CD8-positive, alpha-beta memory T cell (primary cell): ENCODE measurements around the gene TMEM132D. TPM values are rescaled to one million over a fixed set of nuclear protein-coding genes. Genes with fewer than 3 reads are reported as not detected.

ENCODE experiments used
- CTCF ChIA-PET: fragments of 350-600 bp; sonication (Branson Sonifier 250); formaldehyde crosslinking; loops from one replicate; lab custom pipeline; 2021; ENCODE audit warnings: antibody characterized with exemption; lab: Charles Lee
- POLR2A ChIA-PET: fragments of 350-600 bp; sonication (Branson Sonifier 250); formaldehyde crosslinking; loops from one replicate; lab custom pipeline; 2021; ENCODE audit warnings: antibody characterized with exemption; lab: Charles Lee
- DNase-seq, 5 donors: peaks; one replicate each; pipeline versions ENCODE4 v3.0.0 to v3.0.0-alpha.2; 2020 to 2022; ENCODE audit warnings: mixed read lengths in 1 of 5
- H3K27ac ChIP-seq: one replicate; pipeline ENCODE4 v1.7.0; 2013; ENCODE audit warnings: low read depth, mild to moderate bottlenecking, low read length, moderate library complexity
- H3K27me3 ChIP-seq: 2 replicates; pipeline ENCODE4 v1.7.0; 2013; ENCODE audit warnings: low read length, mild to moderate bottlenecking; ENCODE audit not compliant: insufficient read depth, poor library complexity, severe bottlenecking
- H3K36me3 ChIP-seq: 2 replicates; pipeline ENCODE4 v1.7.0; 2013; ENCODE audit warnings: mild to moderate bottlenecking, low read length, moderate library complexity; ENCODE audit not compliant: insufficient read depth
- H3K4me1 ChIP-seq: 2 replicates; pipeline ENCODE4 v1.7.0; 2013; ENCODE audit warnings: mild to moderate bottlenecking, low read length, moderate library complexity; ENCODE audit not compliant: insufficient read depth
- H3K4me3 ChIP-seq: 2 replicates; pipeline ENCODE4 v1.7.0; 2013; ENCODE audit warnings: mild to moderate bottlenecking, low read length
- H3K9me3 ChIP-seq: 2 replicates; pipeline ENCODE4 v1.7.0; 2013; ENCODE audit warnings: mild to moderate bottlenecking, low read length
- H3K27ac Mint-ChIP-seq, 8 donors: one replicate each; pipeline ENCODE4 v1.8.0; 2020 to 2021; ENCODE audit warnings: mixed read lengths in 8 of 8, mild to moderate bottlenecking in 6 of 8, inconsistent platforms in 3 of 8, moderate library complexity in 3 of 8
- H3K27me3 Mint-ChIP-seq, 2 donors: one replicate each; pipeline ENCODE4 v1.8.0; 2020 to 2021; ENCODE audit warnings: mixed read lengths in 2 of 2, mild to moderate bottlenecking in 1 of 2, moderate library complexity in 1 of 2
- H3K36me3 Mint-ChIP-seq, 3 donors: one replicate each; pipeline ENCODE4 v1.8.0; 2020 to 2021; ENCODE audit warnings: mixed read lengths in 3 of 3, inconsistent platforms in 1 of 3, mild to moderate bottlenecking in 1 of 3
- H3K4me1 Mint-ChIP-seq, 3 donors: one replicate each; pipeline ENCODE4 v1.8.0; 2020 to 2021; ENCODE audit warnings: mixed read lengths in 3 of 3, inconsistent platforms in 1 of 3, mild to moderate bottlenecking in 1 of 3
- H3K4me3 Mint-ChIP-seq, 7 donors: one replicate each; pipeline ENCODE4 v1.8.0; 2020 to 2021; ENCODE audit warnings: mixed read lengths in 7 of 7, mild to moderate bottlenecking in 6 of 7, moderate library complexity in 4 of 7, inconsistent platforms in 2 of 7
- H3K9me3 Mint-ChIP-seq, 5 donors: one replicate each; pipeline ENCODE4 v1.8.0; 2020 to 2022; ENCODE audit warnings: mixed read lengths in 5 of 5, mild to moderate bottlenecking in 3 of 5, moderate library complexity in 2 of 5, inconsistent platforms in 1 of 5
- polyA plus RNA-seq: library from polyadenylated mRNA; unstranded; fragments of 300-500 nt; fragmentation: Illumina TruSeq; gene quantifications from one replicate; pipeline ENCODE4 v1.2.3, GENCODE V29; 2021
- total RNA-seq, 2 experiments: library from RNA; stranded (reverse); gene quantifications; one replicate each; pipeline ENCODE4 v1.2.3, GENCODE V29; 2021

Gene TMEM132D
- total and polyA plus RNA-seq, 3 experiments from 2014 or later: not detected

GRCh38 chr12:129791396-129791795 is 112.4 kb downstream of the TMEM132D start:
- Histone ChIP-seq H3K27me3 (no peaks in the 10 kb centered on the region), H3K9me3 (no peaks in the 10 kb centered on the region), H3K27ac (no peak overlapping the region), H3K36me3 (no peaks in the 10 kb centered on the region), H3K4me1 (no peaks in the 10 kb centered on the region), H3K4me3 (no peak overlapping the region)
- no peaks in the 10 kb centered on the region for H3K4me1 Mint-ChIP-seq
- H3K27me3 Mint-ChIP-seq: no peaks in the 10 kb centered on the region
- no peak overlapping the region for H3K4me3 Mint-ChIP-seq
- peaks cover 0 to 11% (median 3%) of the 10 kb centered on the region in 5 donors for H3K9me3 Mint-ChIP-seq
- DNase-seq: no peak
- H3K36me3 Mint-ChIP-seq: no peaks in the 10 kb centered on the region
- ChIA-PET CTCF (no interaction called here), POLR2A (no interaction called here)
- H3K27ac Mint-ChIP-seq: no peak overlapping the region

- no peaks in the 10 kb centered on the region for H3K36me3 ChIP-seq
- Mint-ChIP-seq H3K4me3 (no peak overlapping the region), H3K27me3 (no peaks in the 10 kb centered on the region), H3K9me3 (peaks cover 0 to 13% (median 4%) of the 10 kb centered on the region in 5 donors), H3K27ac (no peak overlapping the region), H3K36me3 (no peaks in the 10 kb centered on the region), H3K4me1 (no peaks in the 10 kb centered on the region)
- no peaks in the 10 kb centered on the region for H3K4me1 ChIP-seq
- H3K27ac ChIP-seq: no peak overlapping the region
- no peaks in the 10 kb centered on the region for H3K9me3 ChIP-seq
- H3K27me3 ChIP-seq: no peaks in the 10 kb centered on the region
- ChIA-PET POLR2A (no interaction called here), CTCF (no interaction called here)
- no peak for DNase-seq
- H3K4me3 ChIP-seq: no peak overlapping the region
Measured at GRCh38 chr12:129790930-129791329, 112.9 kb downstream of the TMEM132D start.

DNA sequence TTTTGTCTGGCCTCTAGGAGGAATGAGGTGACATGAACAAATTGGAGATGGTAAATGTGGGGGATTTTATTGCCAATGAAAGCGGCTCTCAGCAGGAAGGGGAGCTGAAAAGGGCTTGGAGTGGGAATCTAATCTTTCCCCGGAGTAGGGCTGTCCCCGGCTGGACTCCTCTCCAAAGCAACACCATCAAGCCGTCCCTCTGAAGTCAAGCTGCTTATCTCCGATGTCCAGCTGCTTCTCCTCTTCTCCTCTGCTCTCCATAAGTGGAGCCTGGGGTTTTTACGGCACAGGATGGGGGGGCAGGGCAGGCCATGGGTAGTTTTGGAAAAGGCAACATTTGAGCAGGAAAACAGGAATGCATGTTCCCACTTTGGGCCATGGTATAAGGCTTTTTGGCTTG is 113.5 kb downstream of the TMEM132D start:
- Histone ChIP-seq H3K4me1 (no peaks in the 10 kb centered on the region), H3K9me3 (no peaks in the 10 kb centered on the region), H3K27me3 (no peaks in the 10 kb centered on the region), H3K27ac (no peak overlapping the region), H3K36me3 (no peaks in the 10 kb centered on the region), H3K4me3 (no peak overlapping the region)
- no peak overlapping the region for H3K27ac Mint-ChIP-seq
- no peaks in the 10 kb centered on the region for H3K4me1 Mint-ChIP-seq
- H3K9me3 Mint-ChIP-seq: peaks cover under 1 to 13% (median 6%) of the 10 kb centered on the region in 5 donors
- ChIA-PET CTCF (no interaction called here), POLR2A (no interaction called here)
- H3K4me3 Mint-ChIP-seq: no peak overlapping the region
- no peaks in the 10 kb centered on the region for H3K27me3 Mint-ChIP-seq
- H3K36me3 Mint-ChIP-seq: no peaks in the 10 kb centered on the region
- DNase-seq: no peak

DNA sequence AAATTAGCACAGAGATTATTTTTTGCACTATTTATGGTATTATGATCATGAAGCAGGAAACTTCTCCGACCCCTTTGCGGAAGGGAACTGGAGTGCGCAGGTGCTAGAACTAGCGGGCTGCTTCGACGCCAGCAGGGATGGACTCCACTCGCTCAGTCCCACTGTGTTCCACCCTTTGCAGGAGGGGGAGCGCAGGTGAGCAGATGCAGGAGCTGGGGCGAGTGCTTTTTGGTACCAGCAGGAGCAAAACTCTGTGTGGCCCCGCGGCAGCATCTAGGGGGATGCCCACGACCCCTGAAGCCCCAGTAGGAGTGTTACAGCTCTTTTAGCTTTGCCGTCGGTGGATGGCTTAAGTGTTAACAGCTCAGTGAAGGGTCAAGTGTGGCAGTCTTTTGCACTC is 113.9 kb downstream of the TMEM132D start:
- ChIA-PET CTCF (no interaction called here), POLR2A (no interaction called here)
- Mint-ChIP-seq H3K27me3 (no peaks in the 10 kb centered on the region), H3K36me3 (no peaks in the 10 kb centered on the region), H3K27ac (no peak overlapping the region), H3K4me1 (no peaks in the 10 kb centered on the region), H3K4me3 (no peak overlapping the region), H3K9me3 (peaks cover 3 to 13% (median 6%) of the 10 kb centered on the region in 5 donors)
- Histone ChIP-seq H3K27ac (no peak overlapping the region), H3K4me3 (no peak overlapping the region), H3K36me3 (no peaks in the 10 kb centered on the region), H3K27me3 (no peaks in the 10 kb centered on the region), H3K9me3 (no peaks in the 10 kb centered on the region), H3K4me1 (no peaks in the 10 kb centered on the region)
- no peak for DNase-seq

DNA sequence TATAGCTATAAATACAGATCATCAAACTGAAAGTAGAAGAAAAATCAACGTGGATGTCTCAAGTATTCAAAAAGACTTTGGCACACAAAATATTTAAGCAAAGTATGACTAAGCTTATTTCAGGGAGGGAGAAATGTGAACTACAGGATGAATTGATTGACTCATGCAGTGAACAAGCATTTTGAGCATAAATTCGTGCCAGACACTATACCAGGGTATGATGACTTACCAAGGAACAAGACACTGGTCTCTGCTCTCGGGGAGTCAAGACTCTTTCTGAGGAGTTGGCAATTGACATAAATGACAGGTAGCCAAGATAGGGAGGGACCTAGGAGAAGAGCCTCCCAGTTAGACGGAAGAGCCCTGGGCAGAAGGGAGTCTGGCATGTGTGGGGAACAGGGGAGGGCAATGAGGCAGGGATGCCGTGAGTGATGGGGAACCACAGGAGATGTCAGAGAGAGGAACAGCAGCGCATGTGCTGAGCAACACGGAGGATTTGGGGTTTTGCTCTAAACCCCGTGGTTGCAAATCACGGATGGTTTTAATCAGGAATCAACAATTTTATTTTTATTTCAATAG is 115.2 kb downstream of the TMEM132D start:
- ChIA-PET CTCF (no interaction called here), POLR2A (no interaction called here)
- Histone ChIP-seq H3K27ac (no peak overlapping the region), H3K9me3 (no peaks in the 10 kb centered on the region), H3K4me3 (no peak overlapping the region), H3K27me3 (no peaks in the 10 kb centered on the region), H3K4me1 (no peaks in the 10 kb centered on the region), H3K36me3 (no peaks in the 10 kb centered on the region)
- H3K4me1 Mint-ChIP-seq: no peaks in the 10 kb centered on the region
- H3K27me3 Mint-ChIP-seq: no peaks in the 10 kb centered on the region
- no peak overlapping the region for H3K4me3 Mint-ChIP-seq
- no peaks in the 10 kb centered on the region for H3K36me3 Mint-ChIP-seq
- peaks cover 3 to 13% (median 6%) of the 10 kb centered on the region in 5 donors for H3K9me3 Mint-ChIP-seq
- H3K27ac Mint-ChIP-seq: no peak overlapping the region
- DNase-seq: no peak

- Histone ChIP-seq H3K27ac (no peak overlapping the region), H3K36me3 (no peaks in the 10 kb centered on the region), H3K27me3 (no peaks in the 10 kb centered on the region), H3K9me3 (no peaks in the 10 kb centered on the region), H3K4me1 (no peaks in the 10 kb centered on the region), H3K4me3 (no peak overlapping the region)
- POLR2A ChIA-PET: no interaction called here
- Mint-ChIP-seq H3K9me3 (peaks cover 0 to 6% (median 2%) of the 10 kb centered on the region in 5 donors), H3K4me3 (no peak overlapping the region), H3K27me3 (no peaks in the 10 kb centered on the region), H3K4me1 (no peaks in the 10 kb centered on the region), H3K27ac (no peak overlapping the region), H3K36me3 (no peaks in the 10 kb centered on the region)
- no peak for DNase-seq
- CTCF ChIA-PET: no interaction called here
Measured at GRCh38 chr12:129779989-129780388, 123.8 kb downstream of the TMEM132D start.

- H3K27me3 ChIP-seq: no peaks in the 10 kb centered on the region
- CTCF ChIA-PET: no interaction called here
- H3K4me1 ChIP-seq: no peaks in the 10 kb centered on the region
- no peak for DNase-seq
- no peaks in the 10 kb centered on the region for H3K36me3 ChIP-seq
- no peak overlapping the region for H3K27ac Mint-ChIP-seq
- POLR2A ChIA-PET: no interaction called here
- H3K4me3 ChIP-seq: no peak overlapping the region
- H3K9me3 Mint-ChIP-seq: peaks cover 0 to 6% (median 3%) of the 10 kb centered on the region in 5 donors
- no peak overlapping the region for H3K27ac ChIP-seq
- H3K9me3 ChIP-seq: no peaks in the 10 kb centered on the region
- H3K4me1 Mint-ChIP-seq: no peaks in the 10 kb centered on the region
- H3K36me3 Mint-ChIP-seq: no peaks in the 10 kb centered on the region
- no peaks in the 10 kb centered on the region for H3K27me3 Mint-ChIP-seq
- no peak overlapping the region for H3K4me3 Mint-ChIP-seq
Measured at GRCh38 chr12:129779033-129779432, 124.8 kb downstream of the TMEM132D start.

DNA sequence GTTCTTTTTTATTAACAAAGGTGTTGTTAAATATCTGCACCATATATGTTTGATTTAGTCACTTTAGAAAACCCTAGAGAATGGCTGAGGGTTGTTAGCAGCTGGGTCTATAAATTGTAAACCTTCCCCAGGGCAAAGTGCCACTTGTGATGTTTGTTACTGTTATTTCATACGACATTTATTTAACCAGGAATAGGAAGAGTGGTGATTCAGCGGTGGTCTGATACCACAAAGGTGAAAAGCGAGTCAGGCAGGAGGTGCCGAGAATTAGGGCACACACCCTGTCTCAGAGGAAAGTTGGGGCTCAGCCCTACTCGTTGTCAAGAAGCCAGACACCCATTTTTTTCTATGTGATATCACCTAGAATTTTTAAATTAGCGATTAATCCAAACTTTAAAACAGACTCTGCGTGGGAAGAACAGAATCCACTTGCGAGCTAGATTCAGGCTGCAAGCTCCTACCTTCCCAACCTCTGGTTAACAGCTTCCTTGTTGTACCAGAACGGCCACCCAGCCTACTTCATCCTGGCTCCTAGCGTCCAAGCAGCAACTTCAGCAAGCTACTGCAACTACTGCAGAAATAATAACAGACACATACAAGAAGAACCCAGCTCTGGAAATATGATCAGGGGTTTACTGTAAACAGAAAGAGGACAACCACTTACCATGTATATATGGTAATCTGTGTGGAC is 126.7 kb downstream of the TMEM132D start:
- Histone ChIP-seq H3K27ac (no peak overlapping the region), H3K4me1 (no peaks in the 10 kb centered on the region), H3K4me3 (no peak overlapping the region), H3K9me3 (no peaks in the 10 kb centered on the region), H3K27me3 (no peaks in the 10 kb centered on the region), H3K36me3 (no peaks in the 10 kb centered on the region)
- Mint-ChIP-seq H3K4me3 (no peak overlapping the region), H3K9me3 (peaks cover 0 to 8% (median 4%) of the 10 kb centered on the region in 5 donors), H3K27me3 (peaks cover 0 to 2% of the 10 kb centered on the region in 2 donors), H3K4me1 (no peaks in the 10 kb centered on the region), H3K36me3 (no peaks in the 10 kb centered on the region), H3K27ac (no peak overlapping the region)
- CTCF ChIA-PET: no interaction called here
- no peak for DNase-seq
- POLR2A ChIA-PET: no interaction called here
